8988T (cell line): ENCODE results near the gene PIGH.
"Not testable (repeated sequence)": the region's sequence is repeated elsewhere in the genome, so short reads cannot be mapped to it uniquely, and the experiment has no call there.

Experiments
- DNase-seq: peaks from one replicate; pipeline ENCODE4 v3.0.0; 2011

Gene PIGH

GRCh38 chr14:67607646-67608045 is 7.6 kb upstream of the PIGH start:
- no peak for DNase-seq

- DNase-seq: no peak
Measured at GRCh38 chr14:67602995-67603545, 3.0 kb upstream of the PIGH start.

DNA sequence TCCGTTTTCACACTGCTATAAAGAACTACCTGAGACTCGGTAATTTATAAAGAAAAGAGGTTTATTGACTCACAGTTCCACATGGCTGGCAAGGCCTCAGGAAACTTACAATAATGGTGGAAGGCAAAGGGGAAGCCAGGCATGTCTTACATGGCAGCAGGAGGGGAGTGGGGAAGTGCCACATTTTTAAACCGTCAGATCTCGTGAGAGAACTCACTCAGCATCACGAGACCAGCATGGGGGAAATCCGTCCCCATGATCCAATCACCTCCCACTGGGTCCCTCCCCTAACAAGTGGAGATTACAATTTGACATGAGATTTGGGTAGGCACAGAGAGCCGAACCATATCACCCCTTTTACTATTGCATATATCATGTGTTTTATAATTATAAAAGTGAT is 2.0 kb upstream of the PIGH start:
- no peak for DNase-seq

DNA sequence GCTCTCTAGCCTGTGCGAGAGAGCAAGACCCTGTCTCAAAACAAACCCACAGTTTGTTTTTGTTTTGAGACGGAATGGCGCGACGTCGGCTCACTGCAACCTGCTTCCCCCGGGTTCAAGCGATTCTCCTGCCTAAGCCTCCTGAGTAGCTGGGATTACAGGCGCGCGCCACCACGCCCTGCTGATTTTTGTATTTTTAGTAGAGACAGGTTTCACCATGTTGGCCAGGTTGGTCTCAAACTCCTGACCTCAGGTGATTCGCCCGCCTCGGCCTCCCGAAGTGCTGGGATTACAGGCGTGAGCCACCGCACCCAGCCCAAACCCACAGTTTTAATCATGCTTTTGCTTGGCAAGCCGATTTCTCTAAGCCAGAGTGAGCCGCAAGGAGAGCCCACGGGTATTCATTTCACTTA is 500 bp upstream of the PIGH start:
- DNase-seq: not testable (repeated sequence)

DNA sequence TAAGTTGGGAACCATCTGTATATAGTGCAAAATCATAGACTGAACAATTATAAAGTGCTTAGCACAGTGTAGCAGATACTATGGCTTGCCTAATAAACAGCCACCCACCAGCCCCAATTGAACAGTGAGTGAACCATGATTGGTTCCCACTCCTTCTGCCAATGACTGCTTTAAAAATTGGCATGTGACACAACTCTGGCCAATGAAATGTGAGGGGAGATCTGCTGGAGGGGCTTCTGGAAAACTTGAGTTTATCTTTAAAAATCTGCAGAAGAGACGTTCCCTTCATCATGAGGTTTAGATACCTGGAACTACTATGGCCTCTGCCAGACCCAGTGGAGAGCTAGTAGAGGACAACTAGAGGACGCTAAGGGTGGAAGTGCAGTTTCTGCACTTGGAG is 4.7 kb downstream of the PIGH start:
- DNase-seq: no peak

DNA sequence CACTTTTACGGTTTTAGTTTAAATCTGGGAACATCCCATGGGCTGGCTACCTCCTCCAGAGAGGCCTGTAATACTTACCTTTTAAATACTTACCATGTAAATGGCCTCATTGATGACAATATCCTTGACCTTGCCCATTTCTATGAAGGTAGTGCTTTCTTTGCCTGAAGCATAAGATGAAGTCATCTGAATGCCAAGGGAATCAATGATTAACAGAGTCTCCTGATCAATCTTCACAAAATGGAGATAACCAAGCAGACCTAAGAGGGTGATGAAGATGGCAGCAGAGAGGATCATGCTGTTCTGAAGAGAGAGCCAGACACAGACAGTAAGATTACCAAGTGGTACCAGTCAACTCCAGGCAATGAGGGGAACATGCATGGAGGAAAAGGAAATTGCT is 6.4 kb downstream of the PIGH start:
- DNase-seq: not testable (repeated sequence)

- DNase-seq: no peak
Measured at GRCh38 chr14:67589204-67589770, 10.8 kb downstream of the PIGH start.

GRCh38 chr14:67586369-67586768 is 13.7 kb downstream of the PIGH start:
- no peak for DNase-seq

GRCh38 chr14:67584978-67585377 is 15.1 kb downstream of the PIGH start:
- DNase-seq: no peak

- peak; percentile 63 for DNase-seq
Measured at GRCh38 chr14:67583711-67584644, 16.1 kb downstream of the PIGH start.

GRCh38 chr14:67582061-67582460 is 18.0 kb downstream of the PIGH start:
- no peak for DNase-seq

DNA sequence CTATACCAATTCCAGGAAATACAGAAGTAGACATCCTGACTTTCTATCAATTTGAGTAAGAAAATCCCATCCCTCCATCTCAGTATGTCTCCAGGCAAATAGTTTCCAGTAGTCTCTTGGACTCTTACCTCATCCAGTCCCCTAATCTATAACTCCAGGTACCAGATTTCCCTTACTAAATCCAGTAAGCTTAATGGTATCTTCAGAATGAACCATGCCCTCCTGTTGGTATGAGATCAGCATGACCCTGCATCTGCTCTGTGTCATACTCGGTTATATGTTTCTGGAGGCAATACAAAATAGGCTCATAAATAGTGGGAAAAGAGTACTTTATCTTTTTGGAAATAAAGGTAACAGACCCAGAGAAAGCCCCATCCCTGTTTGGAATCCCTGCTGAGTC is 18.4 kb downstream of the PIGH start:
- DNase-seq: no peak

DNA sequence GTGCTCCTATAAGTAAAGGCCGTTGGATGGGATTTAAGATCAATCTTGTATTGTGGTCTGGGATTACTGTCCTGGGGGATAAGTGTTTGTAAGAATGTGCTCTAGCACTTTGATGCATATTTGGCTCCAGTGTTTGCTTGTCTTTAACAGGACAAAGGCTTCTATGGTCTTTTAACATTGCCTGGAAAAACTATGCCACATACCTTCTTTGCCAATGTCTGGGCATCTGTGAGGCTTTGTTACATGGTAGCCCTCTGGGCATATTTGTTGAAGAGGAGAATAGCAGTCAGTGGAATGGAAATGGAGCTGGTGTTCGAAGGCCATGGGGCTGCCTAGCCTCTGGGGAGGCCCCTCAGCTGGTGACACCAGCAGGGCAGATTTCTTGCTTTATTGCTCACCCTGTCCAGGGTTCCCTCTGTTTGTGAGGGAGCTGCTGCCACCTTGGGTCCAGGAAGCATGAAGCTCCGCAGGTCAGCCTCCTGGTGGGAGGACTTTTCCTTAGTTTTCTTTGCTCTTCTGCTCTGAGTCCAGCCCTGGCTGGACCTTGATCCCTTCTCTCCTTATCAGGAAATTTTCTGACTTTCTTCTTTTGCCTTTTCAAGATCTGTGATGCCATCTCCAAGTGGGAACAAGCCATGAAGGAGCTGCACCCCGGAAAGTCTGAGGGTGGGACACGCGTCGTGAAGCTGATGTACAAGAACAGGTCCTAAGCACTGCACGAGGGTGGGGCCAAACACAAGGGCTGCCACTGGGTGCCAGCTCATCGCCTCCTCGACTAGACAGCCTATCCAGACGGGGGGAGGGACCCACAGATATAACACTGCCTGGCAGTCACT is 19.5 kb downstream of the PIGH start:
- no peak for DNase-seq

DNA sequence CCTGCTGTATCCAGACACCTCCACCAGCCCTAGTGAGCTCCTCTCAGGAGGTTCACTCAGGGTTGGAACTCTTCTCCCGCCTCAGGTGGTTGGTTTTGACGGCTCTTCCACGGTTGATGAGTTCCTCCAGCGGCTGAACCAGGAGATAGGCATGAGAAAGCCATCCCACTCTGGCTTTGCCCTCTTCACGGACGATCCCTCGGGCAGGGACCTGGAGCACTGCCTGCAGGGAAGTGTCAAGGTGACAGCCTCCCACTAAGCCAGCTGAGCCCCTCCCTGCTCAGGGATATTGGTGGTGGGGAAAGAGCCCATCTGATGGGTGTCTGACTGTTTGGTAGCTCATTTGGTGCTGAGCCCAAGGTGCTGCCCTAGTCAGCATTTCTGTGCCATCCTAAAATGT is 20.4 kb downstream of the PIGH start:
- DNase-seq: no peak

GRCh38 chr14:67579040-67579439 is 21.0 kb downstream of the PIGH start:
- DNase-seq: no peak

- no peak for DNase-seq
Measured at GRCh38 chr14:67577909-67578749, 21.9 kb downstream of the PIGH start.

GRCh38 chr14:67577181-67577808 is 22.8 kb downstream of the PIGH start:
- DNase-seq: no peak

DNA sequence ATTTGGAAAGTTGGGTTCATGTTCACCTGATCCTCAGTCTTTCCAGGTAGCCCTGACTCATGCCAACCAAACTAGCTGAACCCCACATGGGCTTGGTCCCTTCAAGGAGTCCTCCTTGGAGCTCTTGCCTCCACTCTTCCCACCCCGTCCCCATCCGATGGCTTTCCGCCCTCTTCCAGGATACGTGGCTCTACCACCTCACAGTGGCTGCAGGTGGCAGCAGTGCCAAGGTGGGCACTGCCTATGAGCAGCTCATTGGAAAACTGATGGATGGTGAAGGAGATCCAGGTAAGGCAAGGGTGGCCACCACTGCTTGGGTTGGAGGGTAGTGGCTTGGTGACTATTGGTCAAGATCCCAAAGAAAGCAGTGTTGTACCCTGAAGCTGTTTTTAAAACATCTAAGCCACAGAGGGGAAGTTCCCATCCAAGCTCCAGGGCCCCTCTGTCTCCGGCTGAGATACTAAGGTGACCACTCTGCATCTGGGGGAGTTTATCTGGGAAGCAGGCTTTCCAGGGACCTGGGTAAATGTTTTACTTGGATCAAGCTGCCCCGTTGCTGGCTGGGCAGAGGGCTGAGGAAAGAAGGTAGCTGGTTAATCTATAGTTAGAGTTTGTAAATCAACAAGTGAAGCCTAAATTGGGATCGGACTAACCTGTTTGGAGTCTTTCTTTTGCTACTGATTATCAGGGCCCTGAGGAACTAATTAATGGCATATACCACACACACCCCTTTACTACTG is 23.7 kb downstream of the PIGH start:
- no peak for DNase-seq

DNA sequence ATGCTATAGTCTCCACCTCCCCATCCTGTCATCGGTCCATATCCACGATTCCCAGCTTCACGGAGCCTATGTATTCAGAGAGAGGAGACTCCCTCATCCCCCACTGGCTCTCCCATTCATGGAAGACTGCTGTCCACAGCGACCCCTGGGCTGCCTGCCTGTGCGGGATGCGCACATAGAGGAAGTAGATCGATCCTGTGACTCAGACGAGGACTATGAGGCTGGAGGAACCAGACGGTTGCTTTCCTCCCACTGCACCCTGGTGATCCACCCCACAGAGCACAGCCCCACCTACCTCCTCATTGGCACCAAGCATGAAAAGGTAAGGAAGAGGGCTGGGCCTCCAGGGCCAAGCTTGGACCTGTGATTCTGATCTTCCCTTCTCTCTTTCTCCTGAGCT is 24.4 kb downstream of the PIGH start:
- DNase-seq: no peak

DNA sequence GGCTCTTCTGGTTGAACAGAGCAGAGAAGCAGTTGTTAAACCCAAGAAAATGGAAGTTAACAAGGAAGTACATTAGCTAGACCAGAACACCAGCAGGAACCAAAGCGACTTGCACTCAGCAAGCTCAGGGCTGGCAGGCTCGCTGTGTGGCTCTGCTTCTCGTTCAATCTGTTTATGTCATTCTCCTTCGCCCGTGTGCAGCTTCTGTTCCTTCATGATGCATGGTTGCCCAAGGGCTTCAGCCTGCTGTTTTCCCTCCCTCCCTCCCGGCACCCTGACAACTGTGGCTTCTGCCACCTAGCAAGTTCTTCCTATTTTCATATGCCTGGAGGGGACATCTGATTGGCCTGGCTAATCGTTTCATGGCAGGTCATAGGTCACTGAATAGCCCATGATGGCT is 25.3 kb downstream of the PIGH start:
- no peak for DNase-seq

- DNase-seq: no peak
Measured at GRCh38 chr14:67574156-67574555, 25.9 kb downstream of the PIGH start.
